Measurements from ENCODE around the gene DPP4. TPM values are rescaled to one million over a fixed set of nuclear protein-coding genes. Genes with fewer than 3 reads are reported as not detected.

Gene DPP4
- total RNA-seq, 2 experiments from 2014 or later, result not detected

GRCh38 chr2:162021516-162022058, 52.4 kb downstream of the DPP4 start:
- no peak overlapping the region for H3K4me3 ChIP-seq (ENCODE audit: low read depth, low read length, poor library complexity, severe bottlenecking)
- no peaks in the 10 kb centered on the region for H3K36me3 ChIP-seq (ENCODE audit: insufficient read depth, low read length)
- no peak overlapping the region for H3K4me2 ChIP-seq (ENCODE audit: low read length)
- no peak for DNase-seq (ENCODE audit: low spot score)
- no peaks in the 10 kb centered on the region for H3K4me1 ChIP-seq (ENCODE audit: insufficient read depth, low read length, poor library complexity, severe bottlenecking)
- TF ChIP-seq CTCF (conservative IDR thresholded peaks at IDR 0.05; ENCODE audit: low read length), result no peak
- TF ChIP-seq EZH2phosphoT487 (IDR thresholded peaks at IDR 0.05; ENCODE audit: borderline replicate concordance, low read depth, low read length), result no peak
- H3K9me2 ChIP-seq (ENCODE audit: insufficient read depth, low read length), result no peaks in the 10 kb centered on the region
- intact Hi-C loops (cut with micrococcal nuclease; ENCODE audit: unreplicated experiment), result no loop called here
- CTCF ChIA-PET (ENCODE audit: unreplicated experiment), result no interaction called here
- POLR2A ChIA-PET, result no interaction called here
- no peaks in the 10 kb centered on the region for H3K79me2 ChIP-seq (ENCODE audit: insufficient read depth, low read depth, low read length)
- H3K9me3 ChIP-seq (ENCODE audit: low read length), result no peaks in the 10 kb centered on the region
- no peaks in the 10 kb centered on the region for H4K20me1 ChIP-seq (ENCODE audit: insufficient read depth, low read length)
- no peak overlapping the region for H2AFZ ChIP-seq (ENCODE audit: low read length)
- H3K27ac ChIP-seq (ENCODE audit: low read depth, low read length, poor library complexity, severe bottlenecking), result no peak overlapping the region
- no TSS peak for BruUV-seq (replicated peaks)

GRCh38 chr2:162018530-162018929, 55.5 kb downstream of the DPP4 start:
- DNase-seq (ENCODE audit: low spot score), result no peak
- Histone ChIP-seq H2AFZ (ENCODE audit: low read length) (no peak overlapping the region), H3K4me2 (ENCODE audit: low read length) (no peak overlapping the region), H3K9me3 (ENCODE audit: low read length) (no peaks in the 10 kb centered on the region), H3K9me2 (ENCODE audit: insufficient read depth, low read length) (no peaks in the 10 kb centered on the region), H4K20me1 (ENCODE audit: insufficient read depth, low read length) (no peaks in the 10 kb centered on the region), H3K4me1 (ENCODE audit: insufficient read depth, low read length, poor library complexity, severe bottlenecking) (no peaks in the 10 kb centered on the region), H3K27ac (ENCODE audit: low read depth, low read length, poor library complexity, severe bottlenecking) (no peak overlapping the region), H3K36me3 (ENCODE audit: insufficient read depth, low read length) (no peaks in the 10 kb centered on the region), H3K79me2 (ENCODE audit: insufficient read depth, low read depth, low read length) (no peaks in the 10 kb centered on the region), H3K4me3 (ENCODE audit: low read depth, low read length, poor library complexity, severe bottlenecking) (no peak overlapping the region)
- BruUV-seq (replicated peaks), result no TSS peak
- POLR2A ChIA-PET, result interaction anchor here (0.7 kb wide), 1 partner anchor 419 kb away, joined by 3 read pairs; no protein-coding TSS in a partner anchor
- TF ChIP-seq CTCF (conservative IDR thresholded peaks at IDR 0.05; ENCODE audit: low read length), result no peak
- no peak for TF ChIP-seq EZH2phosphoT487 (IDR thresholded peaks at IDR 0.05; ENCODE audit: borderline replicate concordance, low read depth, low read length)
- CTCF ChIA-PET (ENCODE audit: unreplicated experiment), result no interaction called here
- intact Hi-C loops (cut with micrococcal nuclease; ENCODE audit: unreplicated experiment), result no loop called here

- ChIA-PET CTCF (ENCODE audit: unreplicated experiment) (no interaction called here), POLR2A (interaction anchor here (1.2 kb wide), 1 partner anchor 10 kb away, joined by 4 read pairs; no protein-coding TSS in a partner anchor)
- Histone ChIP-seq H3K4me1 (ENCODE audit: insufficient read depth, low read length, poor library complexity, severe bottlenecking) (no peaks in the 10 kb centered on the region), H4K20me1 (ENCODE audit: insufficient read depth, low read length) (no peaks in the 10 kb centered on the region), H3K9me3 (ENCODE audit: low read length) (no peaks in the 10 kb centered on the region), H3K4me2 (ENCODE audit: low read length) (no peak overlapping the region), H3K79me2 (ENCODE audit: insufficient read depth, low read depth, low read length) (no peaks in the 10 kb centered on the region), H3K27ac (ENCODE audit: low read depth, low read length, poor library complexity, severe bottlenecking) (no peak overlapping the region), H3K36me3 (ENCODE audit: insufficient read depth, low read length) (no peaks in the 10 kb centered on the region), H3K9me2 (ENCODE audit: insufficient read depth, low read length) (no peaks in the 10 kb centered on the region), H2AFZ (ENCODE audit: low read length) (no peak overlapping the region), H3K4me3 (ENCODE audit: low read depth, low read length, poor library complexity, severe bottlenecking) (no peak overlapping the region)
- TF ChIP-seq CTCF (conservative IDR thresholded peaks at IDR 0.05; ENCODE audit: low read length) (no peak), EZH2phosphoT487 (IDR thresholded peaks at IDR 0.05; ENCODE audit: borderline replicate concordance, low read depth, low read length) (no peak)
- no TSS peak for BruUV-seq (replicated peaks)
- intact Hi-C loops (cut with micrococcal nuclease; ENCODE audit: unreplicated experiment), result no loop called here
- no peak for DNase-seq (ENCODE audit: low spot score)
Observed at GRCh38 chr2:162017233-162017632, 56.8 kb downstream of the DPP4 start.

Data from OCI-LY7 (cell line).